ENCODE measurements around the gene SLC27A3. TPM values are rescaled to one million over a fixed set of nuclear protein-coding genes. Genes with fewer than 3 reads are reported as not detected.

SLC27A3 gene
- polyA plus RNA-seq, 3 donors: 84.5 to 123 (median 118) TPM

GRCh38 chr1:153816283-153816889 is 41.2 kb downstream of the SLC27A3 start:
- H3K36me3 ChIP-seq (replicated peaks in 1 of 2; ENCODE audit: control insufficient read depth in 1 of 2, insufficient read depth in 2 of 2, low read length in 2 of 2): peaks cover 74 to 86% of the 10 kb centered on the region in 2 donors
- WGBS (ENCODE audit: insufficient coverage): 98% methylated on average over 12 of the region's 13 CpGs
- no peaks in the 10 kb centered on the region for H4K20me1 ChIP-seq (ENCODE audit: insufficient read depth, low read length)
- no peak overlapping the region for H3K4me3 ChIP-seq (replicated peaks in 1 of 3; ENCODE audit: low read depth in 2 of 3, low read length in 3 of 3)
- intact Hi-C loops (cut with micrococcal nuclease): loop anchor here in 1 of 2 donors (10.0 kb wide), 1 partner anchor 58 kb away; no protein-coding TSS in a partner anchor
- no peaks in the 10 kb centered on the region for H3K27me3 ChIP-seq (ENCODE audit: control insufficient read depth in 2 of 2, insufficient read depth in 2 of 2, low read length in 2 of 2)
- no peak overlapping the region for H3K4me3 Mint-ChIP-seq
- H3K9ac ChIP-seq (ENCODE audit: insufficient read depth, low read length, poor library complexity, severe bottlenecking): no peak overlapping the region
- DNase-seq: no peak
- H3K4me1 ChIP-seq (ENCODE audit: control insufficient read depth in 1 of 2, insufficient read depth in 2 of 2, low read length in 2 of 2): no peaks in the 10 kb centered on the region
- no peak overlapping the region for H3K4me2 ChIP-seq (replicated peaks; ENCODE audit: extremely low read depth, low read length, poor library complexity, severe bottlenecking)
- H3K36me3 Mint-ChIP-seq: peaks cover 61 to 83% of the 10 kb centered on the region in 2 donors
- peaks cover 2% of the 10 kb centered on the region for H3K4me1 Mint-ChIP-seq
- H3K27ac ChIP-seq (ENCODE audit: low read depth in 1 of 2, low read length in 2 of 2): no peak overlapping the region
- no peak for TF ChIP-seq CTCF (IDR thresholded peaks at IDR 0.05)
- H3K27me3 Mint-ChIP-seq (ENCODE audit: low read depth in 3 of 3): peaks cover 0 to 4% (median 2%) of the 10 kb centered on the region in 3 donors
- no peaks in the 10 kb centered on the region for H3K9me3 Mint-ChIP-seq
- H3K79me2 ChIP-seq (ENCODE audit: insufficient read depth, low read length): no peaks in the 10 kb centered on the region
- H3K27ac Mint-ChIP-seq: peak overlapping the region in 1 of 7 donors; percentile 42
- no peaks in the 10 kb centered on the region for H3K9me3 ChIP-seq (replicated peaks in 1 of 2; ENCODE audit: control insufficient read depth in 1 of 2, insufficient read depth in 1 of 2, low read length in 2 of 2)
- no peak overlapping the region for H2AFZ ChIP-seq (ENCODE audit: insufficient read depth, low read depth, low read length, poor library complexity, severe bottlenecking)

GRCh38 chr1:153818876-153819275 is 43.7 kb downstream of the SLC27A3 start:
- no peaks in the 10 kb centered on the region for H4K20me1 ChIP-seq (ENCODE audit: insufficient read depth, low read length)
- intact Hi-C loops (cut with micrococcal nuclease): loop anchor here in 1 of 2 donors (10.0 kb wide), 1 partner anchor 56 kb away; no protein-coding TSS in a partner anchor
- DNase-seq: no peak
- no peak overlapping the region for H3K27ac ChIP-seq (ENCODE audit: low read depth in 1 of 2, low read length in 2 of 2)
- H3K9ac ChIP-seq (ENCODE audit: insufficient read depth, low read length, poor library complexity, severe bottlenecking): no peak overlapping the region
- Mint-ChIP-seq H3K4me3 (no peak overlapping the region), H3K4me1 (peaks cover 2% of the 10 kb centered on the region), H3K27ac (peak overlapping the region in 1 of 7 donors; percentile 50), H3K27me3 (ENCODE audit: low read depth in 3 of 3) (peaks cover 0 to 4% (median 2%) of the 10 kb centered on the region in 3 donors), H3K9me3 (no peaks in the 10 kb centered on the region), H3K36me3 (peaks cover 46 to 65% of the 10 kb centered on the region in 2 donors)
- H3K79me2 ChIP-seq (ENCODE audit: insufficient read depth, low read length): no peaks in the 10 kb centered on the region
- no peak overlapping the region for H3K4me3 ChIP-seq (replicated peaks in 1 of 3; ENCODE audit: low read depth in 2 of 3, low read length in 3 of 3)
- no peaks in the 10 kb centered on the region for H3K9me3 ChIP-seq (replicated peaks in 1 of 2; ENCODE audit: control insufficient read depth in 1 of 2, insufficient read depth in 1 of 2, low read length in 2 of 2)
- no peaks in the 10 kb centered on the region for H3K27me3 ChIP-seq (ENCODE audit: control insufficient read depth in 2 of 2, insufficient read depth in 2 of 2, low read length in 2 of 2)
- H3K4me1 ChIP-seq (ENCODE audit: control insufficient read depth in 1 of 2, insufficient read depth in 2 of 2, low read length in 2 of 2): no peaks in the 10 kb centered on the region
- TF ChIP-seq CTCF (IDR thresholded peaks at IDR 0.05): no peak
- no peak overlapping the region for H3K4me2 ChIP-seq (replicated peaks; ENCODE audit: extremely low read depth, low read length, poor library complexity, severe bottlenecking)
- no peak overlapping the region for H2AFZ ChIP-seq (ENCODE audit: insufficient read depth, low read depth, low read length, poor library complexity, severe bottlenecking)
- H3K36me3 ChIP-seq (replicated peaks in 1 of 2; ENCODE audit: control insufficient read depth in 1 of 2, insufficient read depth in 2 of 2, low read length in 2 of 2): peaks cover 51 to 63% of the 10 kb centered on the region in 2 donors
- 100% methylated on average over 1 of the region's 2 CpGs for WGBS (ENCODE audit: insufficient coverage)
